Measurements from ENCODE around the gene PRPF6.

Gene PRPF6

GRCh38 chr20:64022671-64023360 lies 41.9 kb downstream of the PRPF6 start:
- DNase-seq: no peak

GRCh38 chr20:64023361-64024140 lies 42.6 kb downstream of the PRPF6 start:
- DNase-seq: no peak

- no peak for DNase-seq
These were observed 43.4 kb downstream of the PRPF6 start for GRCh38 chr20:64024141-64024990.

- no peak for DNase-seq
These were observed 44.3 kb downstream of the PRPF6 start for GRCh38 chr20:64025101-64025825.

- no peak for DNase-seq
These were observed 45.0 kb downstream of the PRPF6 start for GRCh38 chr20:64025826-64026412.

GRCh38 chr20:64027981-64028685 lies 47.2 kb downstream of the PRPF6 start:
- DNase-seq: no peak

GRCh38 chr20:64029293-64030117 lies 48.6 kb downstream of the PRPF6 start:
- DNase-seq: no peak

GRCh38 chr20:64030371-64031134 lies 49.6 kb downstream of the PRPF6 start:
- DNase-seq: no peak

GRCh38 chr20:64031822-64032314 lies 50.9 kb downstream of the PRPF6 start:
- no peak for DNase-seq

GRCh38 chr20:64032706-64033624 lies 52.0 kb downstream of the PRPF6 start:
- DNase-seq: no peak

- DNase-seq: no peak
These were observed 53.1 kb downstream of the PRPF6 start for GRCh38 chr20:64033981-64034493.

GRCh38 chr20:64035066-64035932 lies 54.4 kb downstream of the PRPF6 start:
- no peak for DNase-seq

- no peak for DNase-seq
These were observed 55.0 kb downstream of the PRPF6 start, which contains the start of gene C20orf204 for GRCh38 chr20:64035933-64036345. Gene C20orf204 (plus strand): TSS chr20:64036182. CDS start chr20:64036324, 142 bp downstream.

GRCh38 chr20:64036346-64037198 lies 55.6 kb downstream of the PRPF6 start:
- no peak for DNase-seq

GRCh38 chr20:64037199-64037497 lies 56.2 kb downstream of the PRPF6 start:
- DNase-seq: no peak

- DNase-seq: no peak
These were observed 56.7 kb downstream of the PRPF6 start for GRCh38 chr20:64037498-64038213.

All from NK-92 treated with Interleukin-12 subunit alpha and Interleukin-12 subunit beta, amount 100 ng/mL, for 24 hours (cell line).